H1 (cell line): ENCODE results near the gene NAXE. TPM values are rescaled to one million over a fixed set of nuclear protein-coding genes. Genes with fewer than 3 reads are reported as not detected.

Source experiments
- CTCF ChIA-PET: fragments of 300-600 bp; sonication (Branson Sonifier 250); formaldehyde crosslinking; loops from one replicate; lab custom pipeline; 2021; ENCODE audit not compliant: partially characterized antibody; lab: Charles Lee
- POLR2A ChIA-PET: fragments of 300-600 bp; sonication (Branson Sonifier 250); formaldehyde crosslinking; loops from one replicate; lab custom pipeline; 2021; ENCODE audit warnings: inconsistent platforms; ENCODE audit not compliant: partially characterized antibody; lab: Charles Lee
- DNase-seq, 2 experiments: peaks; one replicate each; pipeline versions ENCODE4 v3.0.0 to v3.0.0-alpha.2; 2010 to 2022; ENCODE audit warnings: low spot score in 2 of 2, low read depth in 1 of 2, mixed read lengths in 1 of 2
- FAIRE-seq: peaks from 2 replicates; lab custom pipeline; 2011; peaks lifted over from hg19 to GRCh38; lab: Jason Lieb, UNC
- H2AFZ ChIP-seq: 2 replicates; pipeline ENCODE4 v1.8.1; 2012; ENCODE audit warnings: low read length, inconsistent platforms
- H2AK5ac ChIP-seq: 2 replicates; pipeline ENCODE4 v1.6.1; 2013; ENCODE audit warnings: low read depth, low read length
- H2BK120ac ChIP-seq: replicated peaks from 2 replicates; pipeline ENCODE3; 2013; ENCODE audit warnings: low read depth, low read length, inconsistent platforms
- H2BK12ac ChIP-seq: 2 replicates; pipeline ENCODE4 v1.6.1; 2013; ENCODE audit warnings: low read depth, low read length
- H2BK15ac ChIP-seq: 2 replicates; pipeline ENCODE4 v1.6.1; 2013; ENCODE audit warnings: low read length
- H2BK20ac ChIP-seq: 2 replicates; pipeline ENCODE4 v1.6.1; 2013; ENCODE audit warnings: low read length
- H2BK5ac ChIP-seq: 2 replicates; pipeline ENCODE4 v1.6.1; 2013; ENCODE audit warnings: low read depth, low read length
- H3K14ac ChIP-seq: 2 replicates; pipeline ENCODE4 v1.6.1; 2013; ENCODE audit warnings: inconsistent platforms; ENCODE audit not compliant: insufficient read length
- H3K18ac ChIP-seq: 2 replicates; pipeline ENCODE4 v1.6.1; 2013; ENCODE audit warnings: low read length; ENCODE audit errors: extremely low read depth
- H3K23ac ChIP-seq: 2 replicates; pipeline ENCODE4 v1.6.1; 2013; ENCODE audit warnings: inconsistent platforms; ENCODE audit not compliant: insufficient read length
- H3K23me2 ChIP-seq: 2 replicates; pipeline ENCODE4 v1.6.1; 2013; ENCODE audit warnings: low read depth, low read length
- H3K27ac ChIP-seq: 2 replicates; pipeline ENCODE4 v1.6.1; 2011; ENCODE audit warnings: low read depth, low read length, inconsistent platforms
- H3K27me3 ChIP-seq, 4 experiments: replicated peaks in 1 of 4; 1 replicate in 1 of 4; 2 replicates in 3 of 4; pipeline versions ENCODE4 v1.6.1 to v1.8.1; 2011 to 2013; ENCODE audit warnings: low read length in 3 of 4, mild to moderate bottlenecking in 3 of 4, inconsistent platforms in 2 of 4, mixed read lengths in 2 of 4, moderate library complexity in 1 of 4; ENCODE audit not compliant: control insufficient read depth in 3 of 4, insufficient read depth in 3 of 4; ENCODE audit errors: extremely low read depth in 1 of 4
- H3K36me3 ChIP-seq, 4 experiments: 2 replicates each; pipeline versions ENCODE4 v1.6.1 to v1.8.1; 2011 to 2013; ENCODE audit warnings: mild to moderate bottlenecking in 4 of 4, low read length in 3 of 4, moderate library complexity in 2 of 4, control low read depth in 1 of 4, inconsistent platforms in 1 of 4; ENCODE audit not compliant: insufficient read depth in 4 of 4, control insufficient read depth in 2 of 4
- H3K4ac ChIP-seq: replicated peaks from 2 replicates; pipeline ENCODE3; 2013; ENCODE audit warnings: low read length, low read depth, mixed read lengths, inconsistent platforms; ENCODE audit not compliant: insufficient read length
- H3K4me1 ChIP-seq, 4 experiments: replicated peaks in 1 of 4; 1 replicate in 1 of 4; 2 replicates in 3 of 4; pipeline versions ENCODE4 v1.6.1 to v1.8.1; 2011 to 2013; ENCODE audit warnings: low read length in 3 of 4, inconsistent platforms in 2 of 4, mixed read lengths in 1 of 4; ENCODE audit not compliant: insufficient read depth in 4 of 4, control insufficient read depth in 3 of 4
- H3K4me2 ChIP-seq, 2 experiments: 2 replicates each; pipeline versions ENCODE4 v1.6.1 to v1.8.1; 2011 to 2013; ENCODE audit warnings: low read depth in 2 of 2, low read length in 2 of 2, control low read depth in 1 of 2, inconsistent platforms in 1 of 2, mild to moderate bottlenecking in 1 of 2; ENCODE audit not compliant: insufficient read depth in 1 of 2
- H3K4me3 ChIP-seq, 4 experiments: fragments of 200-600, 300-600 bp in 1 of 4; sonication (generic), shearing (Covaris generic), sonication (Bioruptor Twin) in 1 of 4; 2 replicates each; pipeline versions ENCODE4 v1.5.1 to v1.8.1; 2011 to 2016; ENCODE audit warnings: low read length in 4 of 4, low read depth in 3 of 4, control low read depth in 2 of 4, inconsistent platforms in 2 of 4, mild to moderate bottlenecking in 2 of 4, mixed read lengths in 1 of 4, moderate library complexity in 1 of 4; ENCODE audit not compliant: insufficient read depth in 2 of 4; ENCODE audit errors: extremely low read depth in 1 of 4
- H3K56ac ChIP-seq: replicated peaks from 2 replicates; pipeline ENCODE3; 2013; ENCODE audit warnings: low read depth, mild to moderate bottlenecking, mixed read lengths, low read length, inconsistent platforms; ENCODE audit not compliant: insufficient read length
- H3K79me1 ChIP-seq: 2 replicates; pipeline ENCODE4 v1.6.1; 2013; ENCODE audit warnings: low read depth, low read length, control low read depth
- H3K79me2 ChIP-seq, 2 experiments: 2 replicates each; pipeline versions ENCODE4 v1.6.1 to v1.8.1; 2012 to 2013; ENCODE audit warnings: low read length in 2 of 2, mild to moderate bottlenecking in 2 of 2, inconsistent platforms in 1 of 2; ENCODE audit not compliant: insufficient read depth in 2 of 2, control insufficient read depth in 1 of 2
- H3K9ac ChIP-seq, 4 experiments: replicated peaks in 1 of 4; 1 replicate in 1 of 4; 2 replicates in 3 of 4; pipeline versions ENCODE4 v1.6.1 to v1.8.1; 2011 to 2013; ENCODE audit warnings: low read depth in 3 of 4, low read length in 3 of 4, control low read depth in 2 of 4, mild to moderate bottlenecking in 2 of 4, moderate library complexity in 2 of 4, inconsistent platforms in 1 of 4; ENCODE audit errors: extremely low read depth in 1 of 4
- H3K9me3 ChIP-seq, 2 experiments: 2 replicates each; pipeline versions ENCODE4 v1.6.1 to v1.8.1; 2012 to 2013; ENCODE audit warnings: mild to moderate bottlenecking in 2 of 2, moderate library complexity in 2 of 2, control low read depth in 1 of 2, inconsistent platforms in 1 of 2, low read depth in 1 of 2, low read length in 1 of 2, mixed read lengths in 1 of 2; ENCODE audit not compliant: insufficient read depth in 2 of 2
- H4K20me1 ChIP-seq, 2 experiments: replicated peaks in 1 of 2; 2 replicates each; pipeline versions ENCODE3 to v1.8.1; 2011 to 2013; ENCODE audit warnings: inconsistent platforms in 2 of 2, low read length in 2 of 2, mild to moderate bottlenecking in 1 of 2; ENCODE audit not compliant: insufficient read depth in 2 of 2, control insufficient read depth in 1 of 2
- H4K5ac ChIP-seq: 2 replicates; pipeline ENCODE4 v1.6.1; 2013; ENCODE audit warnings: low read length, low read depth, mixed read lengths, inconsistent platforms; ENCODE audit not compliant: insufficient read length
- H4K8ac ChIP-seq: 2 replicates; pipeline ENCODE4 v1.8.0; 2013; ENCODE audit warnings: mild to moderate bottlenecking, moderate library complexity, low read length, inconsistent platforms; ENCODE audit not compliant: insufficient read depth; ENCODE audit errors: extremely low read depth
- H4K91ac ChIP-seq: replicated peaks from 2 replicates; pipeline ENCODE3; 2013; ENCODE audit warnings: low read length, mixed read lengths, inconsistent platforms; ENCODE audit not compliant: insufficient read length
- BRCA1 ChIP-seq: IDR thresholded peaks from 2 replicates; pipeline ENCODE4 v1.6.1; 2012; ENCODE audit warnings: low read depth, low read length, improper control_type of control experiment
- JUND ChIP-seq: IDR thresholded peaks from 2 replicates; pipeline ENCODE4 v1.6.1; 2011; ENCODE audit warnings: mild to moderate bottlenecking, improper control_type of control experiment, low read length
- NRF1 ChIP-seq: IDR thresholded peaks from 2 replicates; pipeline ENCODE4 v1.6.1; 2011; ENCODE audit warnings: mild to moderate bottlenecking, low read depth, low read length, improper control_type of control experiment
- RAD21 ChIP-seq, 2 experiments: IDR thresholded peaks in 1 of 2; conservative IDR thresholded peaks in 1 of 2; 2 replicates each; pipeline ENCODE4 v1.6.1; 2011; ENCODE audit warnings: low read depth in 2 of 2, low read length in 2 of 2, improper control_type of control experiment in 1 of 2, inconsistent platforms in 1 of 2, mild to moderate bottlenecking in 1 of 2, moderate library complexity in 1 of 2
- RXRA ChIP-seq: IDR thresholded peaks from 2 replicates; pipeline ENCODE4 v1.6.1; 2011; ENCODE audit warnings: low read depth, mild to moderate bottlenecking, low read length, moderate library complexity; ENCODE audit not compliant: insufficient read depth
- SIRT6 ChIP-seq: IDR thresholded peaks from one replicate; pipeline ENCODE4 v1.7.1; 2012; ENCODE audit warnings: low read length, inconsistent platforms
- SP2 ChIP-seq: IDR thresholded peaks from 2 replicates; pipeline ENCODE4 v1.6.1; 2012; ENCODE audit warnings: mild to moderate bottlenecking, low read length, inconsistent platforms
- WGBS, 2 experiments: shearing (Covaris generic) in 1 of 2; methylation state at CpG; one replicate each; pipeline versions ENCODE4 v1.1.6 to v1.1.7; 2013 to 2015; ENCODE audit warnings: low lambda C conversion rate in 2 of 2, mixed read lengths in 2 of 2, inconsistent platforms in 1 of 2, low coverage in 1 of 2, missing lambda C conversion rate in 1 of 2; ENCODE audit not compliant: insufficient replicate concordance in 2 of 2, insufficient coverage in 1 of 2, insufficient read length in 1 of 2; ENCODE audit errors: extremely low coverage in 1 of 2, missing lambda C conversion rate in 1 of 2; 5-methylcytosine and 5-hydroxymethylcytosine counted together
- polyA plus RNA-seq, 7 experiments: library from polyadenylated mRNA; depleted of rRNA in 3 of 7; stranded (reverse) in 5 of 7; unstranded in 2 of 7; fragments of >200 nt in 5 of 7; fragments of 200-250 nt in 2 of 7; gene quantifications; 1 replicate in 5 of 7; 2 replicates in 1 of 7; 4 replicates in 1 of 7; pipeline versions ENCODE4 v1.2.1 to v1.2.3, GENCODE V29; 2011 to 2013; ENCODE audit warnings: missing spikeins in 2 of 7, mixed read lengths in 2 of 7
- total RNA-seq: library from RNA; stranded (reverse); fragmentation: NEBNext Ultra II Directional; extraction: Animal tissue kit (Norgen Biotek cat#: 25700); gene quantifications from 2 replicates; pipeline ENCODE4 v1.2.1, GENCODE V29; 2021
- TF ChIP-seq, protein P1 (sequence below), 3 experiments: IDR thresholded peaks; 1 replicate in 2 of 3; 2 replicates in 1 of 3; pipeline versions ENCODE4 v1.5.1 to v1.6.1; 2011; ENCODE audit warnings: low read length in 3 of 3, mild to moderate bottlenecking in 3 of 3, inconsistent platforms in 2 of 3, low read depth in 1 of 3, moderate library complexity in 1 of 3; ENCODE audit not compliant: insufficient read depth in 1 of 3; ENCODE audit errors: control extremely low read depth in 1 of 3
- TF ChIP-seq, protein P2 (sequence below): IDR thresholded peaks from 2 replicates; pipeline ENCODE4 v1.6.1; 2012; ENCODE audit warnings: inconsistent platforms

The NAXE gene
- total and polyA plus RNA-seq, 2 of the 8 experiments (the other 6 are each of a cell fraction or from before 2014, with no cell fraction given) = 73.1 to 74.3 TPM

DNA sequence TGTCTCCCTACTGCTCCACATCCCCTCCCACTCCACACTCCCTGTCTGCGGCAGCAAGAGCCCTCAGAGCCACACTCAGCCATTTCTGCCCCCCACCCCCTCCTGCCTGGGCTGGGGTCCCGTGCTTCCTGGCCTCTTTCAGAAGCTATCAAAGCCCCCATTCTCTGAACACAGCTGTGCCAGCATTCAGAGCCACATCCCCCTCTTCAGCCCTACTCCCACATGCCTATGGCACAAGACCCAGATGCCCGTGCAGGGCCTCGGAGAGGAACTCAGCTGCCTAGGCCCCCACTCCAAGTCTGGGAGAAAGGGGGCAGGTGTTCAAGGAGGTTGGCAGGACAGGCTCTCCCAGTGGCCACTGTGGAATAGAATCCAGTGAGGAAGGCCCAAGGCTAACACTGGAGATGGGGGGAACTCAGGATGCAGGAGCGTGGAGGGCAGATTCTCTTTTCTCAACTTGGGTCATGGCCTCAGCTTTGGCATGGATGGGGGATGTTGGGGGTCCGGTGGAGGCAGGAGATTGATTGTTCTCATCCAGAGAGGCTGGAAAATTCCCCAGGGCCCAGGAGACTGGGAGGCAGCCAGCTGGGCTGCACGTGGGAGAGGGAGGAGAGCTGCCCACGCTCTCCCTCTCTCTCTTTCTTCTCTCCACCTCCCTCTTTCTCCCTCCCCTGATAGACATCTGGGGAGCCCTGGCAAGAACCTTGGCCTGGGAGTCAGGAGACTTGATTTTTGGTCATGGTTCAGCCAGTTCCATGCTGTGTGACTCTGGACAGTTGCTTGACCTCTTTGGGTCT is 46.8 kb downstream of the NAXE start:
- WGBS, 2 experiments = 75% methylated on average over 7 of the region's 8 CpGs; no CpG with 5 or more reads in 1 of the 2 experiments
- no peak for FAIRE-seq
- no peak for TF ChIP-seq BRCA1
- TF ChIP-seq, protein P1, sequence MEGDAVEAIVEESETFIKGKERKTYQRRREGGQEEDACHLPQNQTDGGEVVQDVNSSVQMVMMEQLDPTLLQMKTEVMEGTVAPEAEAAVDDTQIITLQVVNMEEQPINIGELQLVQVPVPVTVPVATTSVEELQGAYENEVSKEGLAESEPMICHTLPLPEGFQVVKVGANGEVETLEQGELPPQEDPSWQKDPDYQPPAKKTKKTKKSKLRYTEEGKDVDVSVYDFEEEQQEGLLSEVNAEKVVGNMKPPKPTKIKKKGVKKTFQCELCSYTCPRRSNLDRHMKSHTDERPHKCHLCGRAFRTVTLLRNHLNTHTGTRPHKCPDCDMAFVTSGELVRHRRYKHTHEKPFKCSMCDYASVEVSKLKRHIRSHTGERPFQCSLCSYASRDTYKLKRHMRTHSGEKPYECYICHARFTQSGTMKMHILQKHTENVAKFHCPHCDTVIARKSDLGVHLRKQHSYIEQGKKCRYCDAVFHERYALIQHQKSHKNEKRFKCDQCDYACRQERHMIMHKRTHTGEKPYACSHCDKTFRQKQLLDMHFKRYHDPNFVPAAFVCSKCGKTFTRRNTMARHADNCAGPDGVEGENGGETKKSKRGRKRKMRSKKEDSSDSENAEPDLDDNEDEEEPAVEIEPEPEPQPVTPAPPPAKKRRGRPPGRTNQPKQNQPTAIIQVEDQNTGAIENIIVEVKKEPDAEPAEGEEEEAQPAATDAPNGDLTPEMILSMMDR (IDR thresholded peaks at IDR 0.05; ENCODE audit: control extremely low read depth in 1 of 3, insufficient read depth in 1 of 3, low read depth in 1 of 3, low read length in 3 of 3) = no peak
- no peak for TF ChIP-seq SIRT6
- no peak for TF ChIP-seq RAD21 (IDR thresholded peaks at IDR 0.05 in 1 of 2, conservative IDR thresholded peaks at IDR 0.05 in 1 of 2; ENCODE audit: low read depth in 2 of 2, low read length in 2 of 2)
- no peak for TF ChIP-seq NRF1
- TF ChIP-seq, protein P2, sequence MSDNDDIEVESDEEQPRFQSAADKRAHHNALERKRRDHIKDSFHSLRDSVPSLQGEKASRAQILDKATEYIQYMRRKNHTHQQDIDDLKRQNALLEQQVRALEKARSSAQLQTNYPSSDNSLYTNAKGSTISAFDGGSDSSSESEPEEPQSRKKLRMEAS = no peak
- TF ChIP-seq JUND = no peak
- no peak for TF ChIP-seq SP2
- TF ChIP-seq RXRA = no peak

More for the DNA sequence above, 46.8 kb downstream of the NAXE start:
- Histone ChIP-seq H4K5ac (no peak overlapping the region), H3K9ac (no peak overlapping the region), H2BK120ac (no peak overlapping the region), H2BK15ac (no peak overlapping the region), H2BK20ac (no peak overlapping the region), H4K8ac (no peak overlapping the region), H3K18ac (no peak overlapping the region), H2BK12ac (no peak overlapping the region; the same call in 1 of the 2 replicates), H3K36me3 (no peaks in the 10 kb centered on the region), H3K9me3 (no peaks in the 10 kb centered on the region), H3K23ac (no peak overlapping the region), H3K14ac (no peak overlapping the region), H3K4me2 (no peak overlapping the region; a peak in 1 of 4 replicates), H3K27me3 (peaks cover 6 to 55% (median 45%) of the 10 kb centered on the region in 4 experiments), H2AK5ac (no peak overlapping the region), H2BK5ac (no peak overlapping the region), H3K27ac (no peak overlapping the region), H3K23me2 (peaks cover 11% of the 10 kb centered on the region; the same call in 1 of the 2 replicates), H3K79me2 (no peaks in the 10 kb centered on the region), H3K4ac (no peak overlapping the region), H2AFZ (no peak overlapping the region), H3K79me1 (no peaks in the 10 kb centered on the region; the same call in 1 of the 2 replicates), H4K91ac (no peak overlapping the region), H3K56ac (no peak overlapping the region), H4K20me1 (peaks cover 0 to 2% of the 10 kb centered on the region in 2 experiments), H3K4me3 (no peak overlapping the region), H3K4me1 (peaks cover 3 to 17% (median 13%) of the 10 kb centered on the region in 4 experiments)
- DNase-seq = no peak
- ChIA-PET POLR2A (interaction anchor here (0.9 to 2.0 kb wide), 3 partner anchors 19 to 39 kb away, joined by 3 to 4 read pairs (median 3); no protein-coding TSS in a partner anchor), CTCF (interaction anchor here (1.5 to 43.0 kb wide), 5 partner anchors 5 to 88 kb away, joined by 6 to 868 read pairs (median 789); partner anchors contain the start of genes BCAN, HAPLN2 and NES)
